HepG2 (cell line): ENCODE measurements around the gene SMTNL1. TPM values are rescaled to one million over a fixed set of nuclear protein-coding genes. Genes with fewer than 3 reads are reported as not detected.

Source experiments
- ARNT ChIP-seq: fragments of 450-650 bp; IDR thresholded peaks from 2 replicates; pipeline ENCODE4 v1.6.1; 2017
- BHLHE40 ChIP-seq: IDR thresholded peaks from 2 replicates; pipeline ENCODE4 v1.6.1; 2011; ENCODE audit warnings: low read length, improper control_type of control experiment
- BRD4 ChIP-seq: sonication (generic); formaldehyde crosslinking; IDR thresholded peaks from 2 replicates; pipeline ENCODE4 v1.4.0; 2020; ENCODE audit warnings: missing genetic modification reagents
- CEBPB ChIP-seq: IDR thresholded peaks from 2 replicates; pipeline ENCODE4 v1.6.1; 2011; ENCODE audit warnings: low read depth, low read length, improper control_type of control experiment, borderline replicate concordance
- HMGXB3 ChIP-seq: sonication (generic); formaldehyde crosslinking; IDR thresholded peaks from 2 replicates; pipeline ENCODE4 v1.4.0; 2020; ENCODE audit warnings: missing genetic modification reagents, borderline replicate concordance
- HOXA5 ChIP-seq: sonication (generic); formaldehyde crosslinking; IDR thresholded peaks from 2 replicates; pipeline ENCODE4 v1.4.0; 2020; ENCODE audit warnings: missing genetic modification reagents
- HOXA9 ChIP-seq: sonication (generic); formaldehyde crosslinking; IDR thresholded peaks from 2 replicates; pipeline ENCODE4 v1.8.1; 2022; ENCODE audit warnings: missing genetic modification reagents, mild to moderate bottlenecking, moderate library complexity, borderline replicate concordance
- MEIS2 ChIP-seq: sonication (generic); formaldehyde crosslinking; IDR thresholded peaks from 2 replicates; pipeline ENCODE4 v1.9.0; 2021; ENCODE audit warnings: mild to moderate bottlenecking, missing genetic modification reagents
- NFIC ChIP-seq: IDR thresholded peaks from 2 replicates; pipeline ENCODE4 v1.6.1; 2012; ENCODE audit warnings: mild to moderate bottlenecking, low read length, inconsistent platforms
- NFKB2 ChIP-seq: sonication (generic); formaldehyde crosslinking; IDR thresholded peaks from 2 replicates; pipeline ENCODE4 v1.4.0; 2020; ENCODE audit warnings: missing genetic modification reagents, borderline replicate concordance
- NFRKB ChIP-seq: fragments of 450-650 bp; IDR thresholded peaks from 2 replicates; pipeline ENCODE4 v1.6.1; 2017
- PRPF4 ChIP-seq: fragments of 200-400 bp; formaldehyde crosslinking; IDR thresholded peaks from 2 replicates; pipeline ENCODE4 v1.6.1; 2016; ENCODE audit warnings: low read length, low read depth; ENCODE audit not compliant: poor library complexity, severe bottlenecking
- SKI ChIP-seq: fragments of 450-650 bp; IDR thresholded peaks from one replicate; pipeline ENCODE4 v1.6.1; 2018; ENCODE audit warnings: mild to moderate bottlenecking; ENCODE audit not compliant: partially characterized antibody
- SPEN ChIP-seq: sonication (generic); formaldehyde crosslinking; IDR thresholded peaks from 2 replicates; pipeline ENCODE4 v1.5.1; 2020; ENCODE audit warnings: low read depth, mild to moderate bottlenecking, missing genetic modification reagents
- SRY ChIP-seq: sonication (generic); formaldehyde crosslinking; IDR thresholded peaks from 2 replicates; pipeline ENCODE4 v1.8.0; 2022; ENCODE audit warnings: mild to moderate bottlenecking, missing genetic modification reagents
- TBX3 ChIP-seq: fragments of 450-650 bp; IDR thresholded peaks from 2 replicates; pipeline ENCODE4 v1.6.1; 2017; ENCODE audit warnings: antibody characterized with exemption, mild to moderate bottlenecking, inconsistent platforms, borderline replicate concordance
- ZC3H13 ChIP-seq: sonication (generic); formaldehyde crosslinking; IDR thresholded peaks from 2 replicates; pipeline ENCODE4 v1.8.1; 2023; ENCODE audit warnings: mild to moderate bottlenecking, missing genetic modification reagents, moderate library complexity
- ZC3H4 ChIP-seq: sonication (generic); formaldehyde crosslinking; IDR thresholded peaks from 2 replicates; pipeline ENCODE4 v1.4.0; 2020; ENCODE audit warnings: missing genetic modification reagents, borderline replicate concordance
- ZNF138 ChIP-seq: sonication (generic); formaldehyde crosslinking; IDR thresholded peaks from 2 replicates; pipeline ENCODE4 v1.5.0; 2020; ENCODE audit warnings: mild to moderate bottlenecking, low read depth, missing genetic modification reagents
- ZNF576 ChIP-seq: sonication (generic); formaldehyde crosslinking; IDR thresholded peaks from 2 replicates; pipeline ENCODE4 v1.4.0; 2020; ENCODE audit warnings: mild to moderate bottlenecking, missing genetic modification reagents
- ZNF772 ChIP-seq: sonication (generic); formaldehyde crosslinking; IDR thresholded peaks from 2 replicates; pipeline ENCODE4 v1.5.0; 2020; ENCODE audit warnings: mild to moderate bottlenecking, missing genetic modification reagents
- ZNF841 ChIP-seq: sonication (generic); formaldehyde crosslinking; IDR thresholded peaks from 2 replicates; pipeline ENCODE4 v1.8.1; 2023; ENCODE audit warnings: missing genetic modification reagents, borderline replicate concordance
- polyA plus RNA-seq, 8 experiments: library from polyadenylated mRNA; depleted of rRNA in 3 of 8; stranded (reverse) in 7 of 8; unstranded in 1 of 8; fragments of >200 nt; fragmentation: Illumina TruSeq in 4 of 8; extraction: Trizol in 4 of 8; gene quantifications; 2 replicates each; pipeline versions ENCODE4 v1.2.1 to v1.2.3, GENCODE V29; 2011 to 2016; ENCODE audit warnings: low read depth in 4 of 8, missing spikeins in 1 of 8, mixed read lengths in 1 of 8; ENCODE audit not compliant: insufficient read depth in 1 of 8
- total RNA-seq, 5 experiments: library from RNA; depleted of rRNA; stranded (reverse); fragments of >200 nt; fragmentation: Illumina TruSeq; extraction: Trizol; gene quantifications; 2 replicates each; pipeline ENCODE4 v1.2.3, GENCODE V29; 2016; ENCODE audit warnings: low read depth in 1 of 5
- TF ChIP-seq, protein P1 (sequence below): IDR thresholded peaks from 2 replicates; pipeline ENCODE4 v1.6.1; 2012; ENCODE audit warnings: low read depth, low read length, improper control_type of control experiment
- TF ChIP-seq, protein P2 (sequence below): sonication (generic); IDR thresholded peaks from 2 replicates; pipeline ENCODE4 v1.6.1; 2016; ENCODE audit warnings: low read depth, borderline replicate concordance

SMTNL1 gene
- total and polyA plus RNA-seq, 2 of the 13 experiments (the other 11 are each of a cell fraction or from before 2014, with no cell fraction given), result 0.04 TPM; not detected in 1

DNA sequence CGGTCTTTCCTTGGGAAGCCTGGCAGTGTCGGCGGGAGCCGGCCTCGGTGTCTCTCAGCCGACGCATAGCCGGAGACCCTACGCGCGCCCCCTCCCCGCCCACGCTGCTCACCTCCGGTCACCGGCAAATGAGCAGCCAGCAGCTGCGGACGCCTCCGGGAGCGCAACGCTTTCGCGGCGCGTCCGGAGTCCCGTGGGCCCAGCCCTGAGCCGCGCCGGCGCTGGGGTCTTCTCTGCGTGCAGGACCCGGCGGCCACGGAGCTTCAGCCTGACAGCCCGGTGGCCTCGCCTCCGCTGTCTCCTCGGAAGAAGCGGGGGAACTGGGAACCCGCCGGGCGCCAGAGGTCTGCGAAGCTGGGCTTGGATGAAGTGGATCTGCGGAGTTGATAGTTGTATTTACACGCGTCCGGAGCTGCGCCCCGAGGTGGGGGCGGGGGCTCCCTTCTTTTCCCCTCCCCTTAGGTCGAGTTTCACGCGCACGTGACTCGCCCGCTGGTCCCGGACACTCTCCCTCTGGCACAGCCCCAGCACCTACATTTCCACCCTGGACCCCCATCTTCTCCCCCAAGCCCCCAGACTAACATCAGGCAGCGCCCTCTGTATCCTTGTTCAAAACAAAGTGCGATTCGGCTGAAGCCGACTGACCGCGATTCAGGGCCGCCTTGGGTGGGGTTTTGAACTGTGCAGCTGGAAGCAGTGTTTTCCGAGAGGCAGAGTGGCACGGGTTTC, 21.9 kb upstream of the SMTNL1 start, which contains the start of gene SLC43A1 (continued):
- TF ChIP-seq HMGXB3, result no peak
- TF ChIP-seq, protein P1, sequence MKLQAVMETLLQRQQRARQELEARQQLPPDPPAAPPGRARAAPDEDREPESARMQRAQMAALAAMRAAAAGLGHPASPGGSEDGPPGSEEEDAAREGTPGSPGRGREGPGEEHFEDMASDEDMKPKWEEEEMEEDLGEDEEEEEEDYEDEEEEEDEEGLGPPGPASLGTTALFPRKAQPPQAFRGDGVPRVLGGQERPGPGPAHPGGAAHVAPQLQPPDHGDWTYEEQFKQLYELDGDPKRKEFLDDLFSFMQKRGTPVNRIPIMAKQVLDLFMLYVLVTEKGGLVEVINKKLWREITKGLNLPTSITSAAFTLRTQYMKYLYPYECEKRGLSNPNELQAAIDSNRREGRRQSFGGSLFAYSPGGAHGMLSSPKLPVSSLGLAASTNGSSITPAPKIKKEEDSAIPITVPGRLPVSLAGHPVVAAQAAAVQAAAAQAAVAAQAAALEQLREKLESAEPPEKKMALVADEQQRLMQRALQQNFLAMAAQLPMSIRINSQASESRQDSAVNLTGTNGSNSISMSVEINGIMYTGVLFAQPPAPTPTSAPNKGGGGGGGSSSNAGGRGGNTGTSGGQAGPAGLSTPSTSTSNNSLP, result no peak
- no peak; the same call in 1 of the 2 replicates for TF ChIP-seq ZC3H13
- no peak for TF ChIP-seq CEBPB
- no peak; the same call in 1 of the 2 replicates for TF ChIP-seq MEIS2 (CRISPR knock-in tag)
- TF ChIP-seq ZNF138 (CRISPR knock-in tag), result no peak; the same call in 1 of the 2 replicates
- TF ChIP-seq ARNT, result no peak
- TF ChIP-seq HOXA9 (CRISPR knock-in tag), result no peak
- TF ChIP-seq SKI, result no peak
- TF ChIP-seq TBX3, result no peak
- TF ChIP-seq NFKB2 (CRISPR knock-in tag), result peak; percentile 69; the same call in 1 of the 2 replicates
- TF ChIP-seq PRPF4, result no peak
- TF ChIP-seq ZC3H4 (CRISPR knock-in tag), result no peak
- 0 out of 2 replicates have a peak, but pooled peaks have one; percentile 25 for TF ChIP-seq ZNF576 (CRISPR knock-in tag)
- no peak for TF ChIP-seq NFRKB
- TF ChIP-seq BRD4, result no peak; the same call in 1 of the 2 replicates
- no peak for TF ChIP-seq ZNF841 (CRISPR knock-in tag)
- TF ChIP-seq SRY (CRISPR knock-in tag), result no peak
- TF ChIP-seq HOXA5 (CRISPR knock-in tag), result peak; percentile 40; the same call in 1 of the 2 replicates
- TF ChIP-seq ZNF772, result no peak
- TF ChIP-seq SPEN (CRISPR knock-in tag), result peak; percentile 74
- peak; percentile 88 for TF ChIP-seq BHLHE40
- TF ChIP-seq, protein P2, sequence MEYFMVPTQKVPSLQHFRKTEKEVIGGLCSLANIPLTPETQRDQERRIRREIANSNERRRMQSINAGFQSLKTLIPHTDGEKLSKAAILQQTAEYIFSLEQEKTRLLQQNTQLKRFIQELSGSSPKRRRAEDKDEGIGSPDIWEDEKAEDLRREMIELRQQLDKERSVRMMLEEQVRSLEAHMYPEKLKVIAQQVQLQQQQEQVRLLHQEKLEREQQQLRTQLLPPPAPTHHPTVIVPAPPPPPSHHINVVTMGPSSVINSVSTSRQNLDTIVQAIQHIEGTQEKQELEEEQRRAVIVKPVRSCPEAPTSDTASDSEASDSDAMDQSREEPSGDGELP, result peak; percentile 27; the same call in 1 of the 2 replicates
- 0 out of 2 replicates have a peak, but pooled peaks have one; percentile 7 for TF ChIP-seq NFIC
